22Rv1 (cell line): ENCODE data around the gene UBASH3A.

Source experiments
- H3K27ac ChIP-seq: fragments of 450-650 bp; 2 replicates; pipeline ENCODE4 v1.5.1; 2017
- ZFX ChIP-seq: fragments of 450-650 bp; IDR thresholded peaks from 2 replicates; pipeline ENCODE4 v1.6.1; 2017; ENCODE audit warnings: antibody characterized with exemption, borderline replicate concordance
- TF ChIP-seq, protein P1 (sequence below): fragments of 450-650 bp; IDR thresholded peaks from 2 replicates; pipeline ENCODE4 v1.5.1; 2017; ENCODE audit warnings: mild to moderate bottlenecking

UBASH3A gene

DNA sequence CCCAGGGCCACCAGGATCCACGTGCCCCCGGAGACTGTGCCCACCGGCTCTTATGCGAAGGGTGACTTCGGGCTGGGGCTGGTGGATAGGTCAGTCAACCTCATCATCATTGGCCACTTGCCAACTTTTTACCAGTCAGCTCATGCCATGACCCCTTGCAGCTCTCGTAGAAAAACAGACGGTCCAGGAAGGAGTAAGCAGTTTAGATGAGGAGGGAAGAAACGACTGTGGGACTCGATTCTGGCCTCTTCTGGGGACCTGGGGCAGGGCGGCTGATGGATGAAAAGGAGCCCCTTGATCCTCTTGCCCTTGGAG, 41.0 kb downstream of the UBASH3A start:
- H3K27ac ChIP-seq, result no peak overlapping the region
- TF ChIP-seq, protein P1, sequence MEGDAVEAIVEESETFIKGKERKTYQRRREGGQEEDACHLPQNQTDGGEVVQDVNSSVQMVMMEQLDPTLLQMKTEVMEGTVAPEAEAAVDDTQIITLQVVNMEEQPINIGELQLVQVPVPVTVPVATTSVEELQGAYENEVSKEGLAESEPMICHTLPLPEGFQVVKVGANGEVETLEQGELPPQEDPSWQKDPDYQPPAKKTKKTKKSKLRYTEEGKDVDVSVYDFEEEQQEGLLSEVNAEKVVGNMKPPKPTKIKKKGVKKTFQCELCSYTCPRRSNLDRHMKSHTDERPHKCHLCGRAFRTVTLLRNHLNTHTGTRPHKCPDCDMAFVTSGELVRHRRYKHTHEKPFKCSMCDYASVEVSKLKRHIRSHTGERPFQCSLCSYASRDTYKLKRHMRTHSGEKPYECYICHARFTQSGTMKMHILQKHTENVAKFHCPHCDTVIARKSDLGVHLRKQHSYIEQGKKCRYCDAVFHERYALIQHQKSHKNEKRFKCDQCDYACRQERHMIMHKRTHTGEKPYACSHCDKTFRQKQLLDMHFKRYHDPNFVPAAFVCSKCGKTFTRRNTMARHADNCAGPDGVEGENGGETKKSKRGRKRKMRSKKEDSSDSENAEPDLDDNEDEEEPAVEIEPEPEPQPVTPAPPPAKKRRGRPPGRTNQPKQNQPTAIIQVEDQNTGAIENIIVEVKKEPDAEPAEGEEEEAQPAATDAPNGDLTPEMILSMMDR, result no peak
- TF ChIP-seq ZFX, result no peak

DNA sequence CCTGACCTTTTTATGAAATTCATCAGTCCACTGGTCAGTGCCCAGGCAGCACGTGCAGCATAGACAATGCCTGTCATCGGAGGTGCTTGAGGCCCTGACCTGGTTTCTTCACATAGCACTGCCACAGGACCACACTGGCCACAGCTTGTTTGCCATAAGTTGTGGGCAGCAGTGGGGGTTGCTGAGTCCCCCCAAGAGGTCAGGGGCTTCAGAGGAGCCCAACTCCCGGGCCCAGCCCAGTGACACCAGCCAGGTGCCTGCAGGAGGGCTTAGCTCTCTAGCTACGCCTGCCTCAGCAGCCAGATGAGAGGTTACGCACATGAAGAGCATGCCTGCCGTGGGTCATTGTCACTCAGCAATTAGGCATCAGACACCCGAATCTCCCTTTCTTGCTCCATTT, 41.6 kb downstream of the UBASH3A start:
- no peak overlapping the region for H3K27ac ChIP-seq
- TF ChIP-seq, protein P1, result no peak
- no peak for TF ChIP-seq ZFX

DNA sequence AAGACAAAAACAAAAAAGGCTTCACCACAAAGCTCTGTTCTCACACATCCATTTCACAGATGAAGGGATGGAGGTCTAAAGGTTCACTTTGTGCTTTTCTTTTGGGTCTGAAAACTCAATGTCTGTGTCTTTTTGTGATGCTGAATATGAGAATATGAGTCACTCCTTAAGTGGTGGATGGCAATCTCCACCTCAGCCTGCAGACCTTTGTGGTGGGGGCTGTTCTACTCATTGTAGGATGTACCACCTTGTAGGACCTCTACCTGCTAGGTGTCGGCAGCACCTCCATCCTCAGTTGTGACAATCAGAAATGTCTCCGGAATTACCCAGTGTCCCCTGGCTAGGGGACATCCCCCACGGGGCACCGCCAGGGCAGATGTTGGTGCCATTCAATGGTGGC, 42.8 kb downstream of the UBASH3A start:
- H3K27ac ChIP-seq, result no peak overlapping the region
- no peak for TF ChIP-seq ZFX
- TF ChIP-seq, protein P1, result no peak

DNA sequence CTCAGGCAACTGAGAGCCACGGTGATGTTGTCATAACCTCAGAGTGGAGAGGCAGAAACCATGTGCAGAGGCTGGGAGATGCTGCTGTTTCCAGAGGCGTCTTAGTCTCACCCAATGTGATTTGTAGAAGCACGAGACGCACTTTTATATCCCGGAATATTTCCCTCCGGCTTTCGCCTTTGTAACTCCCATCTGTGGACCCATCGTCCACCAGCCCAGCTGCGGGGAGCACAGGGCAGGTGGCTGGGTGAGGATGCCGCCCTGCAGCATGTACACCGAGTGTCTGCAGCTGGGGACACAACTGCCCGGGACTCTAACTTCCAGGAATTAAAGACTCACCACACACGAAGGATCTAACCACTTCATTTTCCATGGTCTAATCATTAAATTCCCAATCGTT, 43.5 kb downstream of the UBASH3A start:
- TF ChIP-seq, protein P1, result no peak
- TF ChIP-seq ZFX, result no peak
- no peak overlapping the region for H3K27ac ChIP-seq

DNA sequence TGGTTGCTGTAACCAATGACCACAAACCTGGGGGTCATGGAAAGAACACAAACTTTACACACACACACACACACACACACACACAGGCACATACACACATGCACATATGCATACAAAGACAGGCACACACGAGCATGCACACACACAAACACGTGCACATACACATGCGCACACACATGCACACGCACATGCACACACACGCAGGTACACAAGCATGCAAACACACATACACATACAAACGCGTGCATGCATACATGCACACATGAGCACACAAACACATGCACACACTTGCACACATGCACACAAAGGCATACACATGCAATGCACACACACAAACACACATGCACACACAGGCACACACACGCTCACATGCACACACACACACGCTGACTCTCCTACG, 44.0 kb downstream of the UBASH3A start:
- TF ChIP-seq, protein P1, result no peak
- TF ChIP-seq ZFX, result no peak
- H3K27ac ChIP-seq, result no peak overlapping the region

DNA sequence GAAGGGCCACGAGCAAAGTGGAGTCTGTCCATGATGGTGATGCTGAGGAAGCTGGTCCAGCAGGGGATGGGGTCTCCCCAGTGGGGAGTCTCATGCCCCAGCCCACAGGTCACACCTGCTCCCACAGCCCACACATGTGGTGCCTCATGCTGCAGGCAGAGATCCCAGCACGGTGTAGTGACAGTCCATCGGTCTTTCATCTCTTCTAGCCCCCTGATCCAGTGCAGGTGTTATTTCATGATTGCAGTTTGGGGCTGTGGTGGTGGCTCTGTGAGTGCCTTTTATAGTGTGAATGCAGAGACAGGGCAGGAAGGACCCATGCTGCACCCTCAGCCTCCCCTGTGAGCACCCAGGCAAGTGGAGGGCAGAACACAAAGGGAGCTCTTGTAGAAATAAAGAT, 45.0 kb downstream of the UBASH3A start:
- no peak overlapping the region for H3K27ac ChIP-seq
- TF ChIP-seq, protein P1, result no peak
- no peak for TF ChIP-seq ZFX

DNA sequence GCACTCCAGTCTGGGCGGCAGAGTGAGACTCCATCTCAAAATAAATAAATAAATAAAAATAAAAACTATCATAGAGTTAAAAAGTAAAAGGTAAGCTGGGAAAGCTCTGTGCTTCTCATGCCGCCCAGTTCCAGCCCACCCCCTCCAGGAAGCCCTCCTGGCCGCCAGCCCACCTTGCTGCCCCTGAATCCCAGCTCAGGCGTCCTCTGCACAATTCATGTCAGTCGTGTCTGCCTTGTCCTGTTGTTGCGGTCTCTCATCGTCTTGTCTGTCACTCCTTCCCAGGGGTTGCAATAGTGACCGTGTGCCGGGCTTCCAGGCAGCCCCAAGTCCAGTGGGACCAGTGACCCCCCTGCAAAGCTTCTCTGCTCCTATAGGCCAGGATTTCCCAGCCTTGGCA, 48.2 kb downstream of the UBASH3A start:
- no peak for TF ChIP-seq ZFX
- TF ChIP-seq, protein P1, result no peak
- no peak overlapping the region for H3K27ac ChIP-seq
